HG02870 (cell line): ENCODE data around the gene CDC6.

ENCODE experiments used
- ATAC-seq: cut with Tn5 transposase; IDR thresholded peaks from one replicate; pipeline ENCODE4 v1.9.1; 2021; ENCODE audit warnings: mild to moderate bottlenecking, moderate library complexity; ENCODE audit not compliant: unreplicated experiment

CDC6 gene

DNA sequence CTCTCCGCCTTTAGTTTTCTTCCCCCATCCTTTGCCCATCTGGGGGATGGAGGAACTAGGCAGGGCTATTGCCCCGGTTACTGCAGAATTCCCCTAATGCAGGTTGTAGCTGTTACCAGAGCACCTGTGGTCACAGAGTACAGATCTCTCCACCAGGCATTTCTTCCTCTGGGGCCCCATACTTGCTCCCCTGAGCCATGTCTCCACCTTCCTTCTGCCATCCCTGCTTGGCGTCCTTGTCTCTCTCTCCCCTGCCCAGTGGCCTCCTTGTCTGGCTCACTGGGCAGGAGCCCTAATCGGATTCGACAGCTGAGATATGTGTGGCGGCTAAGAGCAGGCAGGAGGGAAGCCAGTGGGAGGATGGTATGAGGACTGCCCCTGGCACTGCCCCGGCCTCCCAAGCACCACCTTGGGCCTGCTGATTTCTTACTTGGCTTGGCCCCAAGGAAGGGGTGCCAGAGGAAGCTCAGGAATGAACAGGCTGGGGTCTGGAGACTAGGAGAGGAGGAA is 23.3 kb downstream of the CDC6 start:
- no peak for ATAC-seq

GRCh38 chr17:40311575-40311974 is 23.9 kb downstream of the CDC6 start:
- no peak for ATAC-seq

- no peak for ATAC-seq
Measured at GRCh38 chr17:40312131-40312731, 24.6 kb downstream of the CDC6 start.

GRCh38 chr17:40312893-40313667 is 25.4 kb downstream of the CDC6 start:
- no peak for ATAC-seq

- no peak for ATAC-seq
Measured at GRCh38 chr17:40313668-40314583, 26.2 kb downstream of the CDC6 start.

DNA sequence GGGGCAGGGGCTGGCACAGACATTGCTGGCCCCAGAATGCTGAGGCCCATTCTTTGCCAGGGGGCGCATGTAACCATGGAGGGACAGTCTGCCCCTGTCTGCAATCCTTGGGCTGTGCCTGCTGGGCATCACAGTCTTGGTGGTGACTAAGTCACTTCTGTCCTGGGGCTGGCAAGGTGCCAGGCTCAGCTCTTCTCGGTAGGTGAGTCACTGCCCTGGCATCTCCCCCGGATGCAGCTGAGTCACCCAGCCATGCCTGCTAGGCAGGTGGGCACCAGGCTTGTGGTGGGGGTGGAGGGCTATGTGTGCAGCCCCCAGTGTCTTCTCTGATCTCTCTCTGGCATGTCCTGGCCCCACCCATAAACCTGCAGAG is 26.9 kb downstream of the CDC6 start:
- no peak for ATAC-seq

- no peak for ATAC-seq
Measured at GRCh38 chr17:40315206-40315605, 27.5 kb downstream of the CDC6 start.

- ATAC-seq, result no peak
Measured at GRCh38 chr17:40315678-40316570, 28.2 kb downstream of the CDC6 start.

- ATAC-seq, result no peak
Measured at GRCh38 chr17:40316571-40317344, 29.1 kb downstream of the CDC6 start.

GRCh38 chr17:40317345-40317873 is 29.7 kb downstream of the CDC6 start:
- ATAC-seq, result no peak

- ATAC-seq, result peak; percentile 63
Measured at GRCh38 chr17:40317880-40318829, 30.5 kb downstream of the CDC6 start.

- no peak for ATAC-seq
Measured at GRCh38 chr17:40318830-40319391, 31.2 kb downstream of the CDC6 start.

GRCh38 chr17:40319651-40320540 is 32.2 kb downstream of the CDC6 start:
- no peak for ATAC-seq

GRCh38 chr17:40320756-40321523 is 33.3 kb downstream of the CDC6 start:
- ATAC-seq, result no peak

DNA sequence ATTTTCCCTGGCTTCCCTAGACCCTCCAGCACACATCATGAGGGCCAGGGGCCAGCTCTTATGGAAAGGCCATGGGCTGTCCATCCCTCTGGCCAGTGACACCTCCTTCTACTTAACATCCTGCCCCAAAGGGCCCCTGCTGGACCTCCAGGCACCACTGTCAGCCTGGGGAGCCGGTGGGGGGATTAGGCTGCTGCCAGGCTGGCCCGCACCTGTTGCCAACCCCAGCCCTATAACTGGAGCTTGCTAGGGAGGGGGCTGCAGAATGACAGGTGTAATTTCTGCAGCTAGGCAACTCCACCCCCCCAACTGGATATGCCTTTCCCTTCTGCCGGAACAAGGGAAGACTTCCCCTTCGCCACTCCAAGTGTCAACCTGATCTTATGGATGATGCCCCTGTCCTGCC is 33.8 kb downstream of the CDC6 start:
- ATAC-seq, result no peak

DNA sequence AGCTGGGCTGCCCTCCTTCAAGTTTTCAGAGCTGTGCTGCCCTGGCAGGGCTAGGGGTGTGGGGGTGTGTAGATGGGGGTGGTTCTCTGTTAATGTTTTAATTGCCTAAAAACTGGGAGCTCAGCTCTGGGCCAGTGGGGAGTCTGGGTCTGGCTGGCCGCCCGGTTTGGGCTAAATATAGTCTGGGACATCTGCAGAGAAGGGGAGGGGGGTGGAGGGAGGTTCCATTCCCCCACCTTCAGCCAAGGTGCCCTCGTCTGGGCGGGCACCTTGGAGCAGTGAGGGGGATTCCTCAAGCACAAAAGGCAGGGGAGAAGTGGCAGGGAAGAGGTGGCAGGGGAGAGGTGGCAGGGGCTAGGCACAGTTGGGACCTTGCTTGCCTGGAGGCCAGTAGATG is 34.3 kb downstream of the CDC6 start:
- ATAC-seq, result no peak
